ENCODE measurements around the gene TP53RK.
A peak's percentile ranks its signal among the peaks of the same experiment; 100 is the strongest.

TP53RK gene

DNA sequence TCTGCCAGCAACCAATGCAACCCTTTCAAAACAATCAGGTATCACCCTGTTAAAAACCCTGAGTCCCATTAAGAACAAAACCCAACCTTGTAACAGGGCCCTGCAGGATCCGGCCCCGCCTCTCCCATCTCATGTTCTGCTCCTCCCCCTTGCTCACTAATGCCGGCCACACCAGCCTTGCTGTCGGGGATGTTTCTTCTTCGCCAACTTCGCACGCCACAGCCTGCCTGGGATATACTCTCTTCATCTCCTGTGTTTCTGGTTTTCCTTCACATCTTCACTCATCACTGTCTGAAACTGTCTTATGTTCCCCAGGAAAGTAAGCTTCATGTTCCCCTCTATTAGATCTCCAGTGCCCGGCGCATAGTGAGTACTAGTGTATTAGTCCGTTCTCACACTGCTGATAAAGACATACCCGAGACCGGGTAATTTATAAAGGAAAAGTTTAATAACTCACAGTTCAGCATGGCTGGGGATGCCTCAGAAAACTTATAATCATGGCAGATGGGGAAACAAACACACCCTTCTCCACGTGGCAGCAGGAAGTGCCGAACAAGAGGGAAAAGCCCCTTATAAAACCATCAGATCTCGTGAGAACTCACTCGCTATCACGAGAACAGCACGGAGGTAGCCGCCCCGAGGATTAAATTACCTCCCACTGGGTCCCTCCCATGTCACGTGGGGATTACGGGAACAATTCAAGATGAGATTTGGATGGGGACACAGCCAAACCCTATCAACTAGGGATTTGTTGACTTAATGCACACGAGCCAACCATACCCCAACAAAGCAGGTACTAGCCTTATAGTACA, 5.1 kb downstream of the TP53RK start:
- Histone ChIP-seq H3K27ac (peak overlapping the region; percentile 71), H3K4me3 (ENCODE audit: low read depth, low read length) (peak overlapping the region; percentile 84)
- no peak for TF ChIP-seq CTCF (IDR thresholded peaks at IDR 0.05; ENCODE audit: low read depth, low read length)

GRCh38 chr20:46683668-46683938, 5.6 kb downstream of the TP53RK start:
- TF ChIP-seq CTCF (IDR thresholded peaks at IDR 0.05; ENCODE audit: low read depth, low read length), result no peak
- DNase-seq, result no peak
- H3K27ac ChIP-seq, result peak overlapping the region; percentile 71
- H3K9me3 ChIP-seq (ENCODE audit: severe bottlenecking), result no peaks in the 10 kb centered on the region
- H3K36me3 ChIP-seq, result peaks cover 28% of the 10 kb centered on the region
- H3K4me3 ChIP-seq (ENCODE audit: low read depth, low read length), result peak overlapping the region; percentile 84
- no peaks in the 10 kb centered on the region for H3K27me3 ChIP-seq (ENCODE audit: insufficient read depth, low read depth, severe bottlenecking)

More for the DNA sequence above, 5.1 kb downstream of the TP53RK start:
- DNase-seq, result peak; percentile 89
- Histone ChIP-seq H3K27me3 (ENCODE audit: insufficient read depth, low read depth, severe bottlenecking) (no peaks in the 10 kb centered on the region), H3K9me3 (ENCODE audit: severe bottlenecking) (no peaks in the 10 kb centered on the region), H3K36me3 (peaks cover 31% of the 10 kb centered on the region)

DNA sequence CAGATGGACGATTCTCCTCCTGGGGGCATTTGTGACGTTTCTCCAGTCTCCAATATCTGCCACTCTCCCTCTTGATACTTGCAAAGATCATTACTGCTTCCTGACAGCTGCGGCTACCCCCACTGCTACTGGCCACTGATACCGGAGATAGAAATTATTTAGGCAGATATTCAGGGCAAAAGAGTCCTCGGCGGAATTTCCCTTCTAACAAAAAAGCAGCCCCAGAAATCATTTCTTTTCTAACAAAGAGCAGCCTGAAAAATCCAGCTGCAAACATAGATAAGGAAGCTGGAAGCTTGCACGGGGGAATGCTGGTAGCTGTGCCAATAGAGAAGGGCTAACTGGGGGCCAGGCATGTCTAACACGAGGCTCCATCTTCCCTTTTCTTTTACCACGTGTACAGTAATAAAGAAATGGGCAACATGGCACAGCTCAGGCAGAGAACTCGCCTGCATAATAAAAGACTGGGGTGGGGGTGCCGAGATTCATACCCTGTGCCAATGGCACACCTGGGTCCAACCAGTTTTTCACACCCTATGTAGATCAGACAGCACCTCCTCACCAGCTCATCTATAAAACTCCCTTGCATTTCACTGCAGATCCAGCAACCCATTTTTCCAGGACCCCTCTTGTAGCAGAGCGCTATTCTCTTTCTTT, 6.1 kb downstream of the TP53RK start:
- TF ChIP-seq CTCF (IDR thresholded peaks at IDR 0.05; ENCODE audit: low read depth, low read length), result no peak
- peak overlapping the region; percentile 84 for H3K4me3 ChIP-seq (ENCODE audit: low read depth, low read length)
- no peak for DNase-seq
- peaks cover 28% of the 10 kb centered on the region for H3K36me3 ChIP-seq
- H3K27me3 ChIP-seq (ENCODE audit: insufficient read depth, low read depth, severe bottlenecking), result no peaks in the 10 kb centered on the region
- no peaks in the 10 kb centered on the region for H3K9me3 ChIP-seq (ENCODE audit: severe bottlenecking)
- H3K27ac ChIP-seq, result peak overlapping the region; percentile 71; the same call in 1 of the 2 replicates

- TF ChIP-seq CTCF (IDR thresholded peaks at IDR 0.05; ENCODE audit: low read depth, low read length), result no peak
- Histone ChIP-seq H3K4me3 (ENCODE audit: low read depth, low read length) (no peak overlapping the region), H3K27me3 (ENCODE audit: insufficient read depth, low read depth, severe bottlenecking) (no peaks in the 10 kb centered on the region), H3K9me3 (ENCODE audit: severe bottlenecking) (no peaks in the 10 kb centered on the region), H3K27ac (no peak overlapping the region), H3K36me3 (peaks cover 28% of the 10 kb centered on the region)
- no peak for DNase-seq
Observed at GRCh38 chr20:46682063-46682821, 7.0 kb downstream of the TP53RK start.

DNA sequence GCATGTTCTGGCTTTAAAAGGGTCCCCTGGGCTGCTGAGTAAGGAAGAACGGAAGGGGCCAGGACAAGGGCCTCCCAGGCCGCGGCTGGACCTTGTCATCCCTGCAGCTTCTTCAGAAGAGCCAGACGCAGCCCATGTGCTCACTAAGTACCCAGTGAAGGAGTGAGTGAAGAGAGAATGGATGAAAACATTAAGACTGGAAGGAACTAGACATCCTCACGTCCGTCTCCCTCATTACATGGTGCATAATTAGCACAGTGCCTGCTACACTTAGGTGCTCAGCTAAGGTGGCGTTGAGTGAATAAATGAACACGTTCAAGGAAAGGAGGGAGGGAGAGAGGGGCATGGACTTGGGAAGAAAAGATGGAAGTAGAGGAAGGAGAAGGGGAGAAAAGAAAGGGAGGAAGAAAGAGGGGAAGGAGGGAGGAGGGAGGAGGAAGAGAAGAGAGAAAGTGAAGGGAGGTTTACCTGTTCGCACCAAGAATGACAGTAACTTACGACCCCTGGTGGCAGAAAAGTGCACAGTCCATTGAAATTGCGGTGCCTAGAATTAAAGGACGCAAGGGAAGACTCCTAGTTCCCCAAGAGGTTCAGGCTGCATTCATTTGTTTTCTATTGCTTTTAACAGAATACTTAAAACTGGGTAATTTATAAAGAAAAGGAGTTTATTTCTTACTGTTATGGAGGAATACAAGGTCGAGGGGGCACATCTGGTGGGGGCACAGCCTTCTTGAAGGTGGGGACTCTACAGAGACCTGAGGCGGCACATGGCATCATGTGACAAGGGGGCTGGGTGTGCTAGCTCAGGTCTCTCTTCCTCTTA, 8.0 kb downstream of the TP53RK start:
- Histone ChIP-seq H3K9me3 (ENCODE audit: severe bottlenecking) (no peaks in the 10 kb centered on the region), H3K4me3 (ENCODE audit: low read depth, low read length) (no peak overlapping the region), H3K27me3 (ENCODE audit: insufficient read depth, low read depth, severe bottlenecking) (no peaks in the 10 kb centered on the region), H3K27ac (no peak overlapping the region), H3K36me3 (peaks cover 21% of the 10 kb centered on the region)
- peak; percentile 71 for DNase-seq
- TF ChIP-seq CTCF (IDR thresholded peaks at IDR 0.05; ENCODE audit: low read depth, low read length), result peak; percentile 84
